NK-92 (cell line): Measurements from ENCODE around the gene UBAC2.

ENCODE experiments used
- DNase-seq: peaks from one replicate; lab custom pipeline; 2025; ENCODE audit not compliant: unreplicated experiment; lab: John Stamatoyannopoulos, UW

UBAC2 gene, protein sequence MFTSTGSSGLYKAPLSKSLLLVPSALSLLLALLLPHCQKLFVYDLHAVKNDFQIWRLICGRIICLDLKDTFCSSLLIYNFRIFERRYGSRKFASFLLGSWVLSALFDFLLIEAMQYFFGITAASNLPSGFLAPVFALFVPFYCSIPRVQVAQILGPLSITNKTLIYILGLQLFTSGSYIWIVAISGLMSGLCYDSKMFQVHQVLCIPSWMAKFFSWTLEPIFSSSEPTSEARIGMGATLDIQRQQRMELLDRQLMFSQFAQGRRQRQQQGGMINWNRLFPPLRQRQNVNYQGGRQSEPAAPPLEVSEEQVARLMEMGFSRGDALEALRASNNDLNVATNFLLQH

DNA sequence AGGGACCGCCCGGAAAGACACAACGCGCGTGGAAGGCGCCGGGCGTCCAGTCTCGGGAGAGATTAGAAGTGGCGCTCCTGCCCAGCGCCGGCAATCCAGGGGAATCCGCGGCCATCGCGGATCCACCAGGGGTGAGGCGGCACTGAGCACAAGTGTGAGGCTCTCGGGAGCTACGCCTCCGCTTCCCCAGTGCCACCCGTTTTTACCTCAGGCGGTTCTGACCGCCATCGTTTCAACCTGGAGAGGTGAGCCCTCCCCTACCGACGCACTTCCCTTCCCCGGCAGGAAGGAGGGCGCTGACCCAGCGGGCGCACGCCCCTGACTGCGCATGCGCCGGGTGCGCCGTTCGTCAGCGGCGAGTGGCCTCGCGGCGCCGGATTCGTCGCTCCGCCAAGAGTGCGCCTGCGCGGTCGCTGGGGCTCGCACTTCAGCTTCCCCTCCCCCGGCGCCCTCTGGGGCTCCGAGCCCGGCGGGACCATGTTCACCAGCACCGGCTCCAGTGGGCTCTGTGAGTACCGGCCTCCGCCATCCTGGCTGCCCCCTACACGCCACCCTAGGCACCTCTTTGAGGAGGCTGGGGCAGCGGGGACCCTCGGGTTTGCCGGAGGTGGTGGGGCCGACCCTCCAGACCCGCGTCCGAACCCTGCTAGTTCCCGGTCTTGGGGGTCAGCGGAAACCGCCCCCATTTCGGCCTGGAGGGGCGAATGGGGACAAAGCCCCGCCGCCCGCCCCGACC lies at the start of gene UBAC2:
UBAC2 (plus strand) TSS at position 423 of the 736 bp plus-strand sequence; CDS start at position 478, 55 bp downstream.
- peak; percentile 81 for DNase-seq

DNA sequence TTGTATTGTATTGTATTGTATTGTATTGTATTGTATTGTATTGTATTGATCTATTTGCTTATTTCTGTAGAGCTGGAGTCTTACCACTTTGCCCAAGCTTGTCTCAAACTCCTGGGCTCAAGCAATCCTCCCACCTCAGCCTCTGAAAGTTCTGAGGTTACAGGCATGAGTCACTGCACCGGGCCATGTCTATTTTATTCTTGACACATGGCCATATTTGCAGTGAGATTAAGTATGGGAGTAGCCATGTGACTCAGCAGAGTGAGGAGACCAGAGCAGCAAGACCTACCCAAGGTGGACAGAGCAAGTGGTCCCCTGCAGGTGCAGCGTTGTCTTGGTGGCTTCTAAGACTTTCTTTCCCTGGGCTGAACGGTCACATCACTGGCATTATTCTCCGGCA lies 49.1 kb upstream of the UBAC2 start:
- no peak for DNase-seq

DNA sequence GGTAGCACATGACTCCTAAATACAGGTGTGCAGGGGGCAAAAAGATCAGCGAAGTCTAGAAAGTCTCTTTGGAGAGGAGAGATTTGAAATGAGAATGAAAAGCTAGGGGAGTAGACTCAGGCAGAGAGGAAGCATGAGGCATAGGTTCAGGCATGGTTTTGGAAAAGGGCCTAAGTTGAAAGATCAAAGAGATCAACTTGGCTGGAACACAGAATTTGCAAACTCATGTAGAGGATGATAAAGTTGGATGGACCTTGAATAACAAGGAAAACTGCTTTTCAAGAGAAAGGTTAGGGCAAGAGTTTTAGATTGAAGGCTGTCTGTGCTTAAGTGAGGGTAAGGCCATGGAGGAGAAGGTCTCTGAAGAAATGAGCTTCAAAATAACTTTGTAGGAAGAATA lies 47.4 kb upstream of the UBAC2 start:
- no peak for DNase-seq

DNA sequence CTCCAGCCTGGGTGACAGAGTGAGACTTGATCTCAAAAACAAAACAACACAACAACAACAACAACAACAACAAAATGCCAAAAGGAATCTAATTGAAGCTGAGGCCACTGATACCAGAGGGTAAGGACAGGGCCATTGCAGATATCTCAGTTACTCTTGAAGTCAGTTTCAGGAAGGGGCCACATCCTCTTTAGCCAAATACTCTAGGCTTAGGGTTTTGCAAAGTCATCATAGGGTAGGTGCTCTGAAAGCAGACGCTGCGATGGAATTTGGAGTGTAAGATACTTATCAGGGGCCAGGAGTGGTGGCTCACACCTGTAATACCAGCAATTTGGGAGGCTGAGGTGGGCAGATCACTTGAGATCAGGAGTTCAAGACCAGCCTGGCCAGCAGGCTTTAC lies 46.6 kb upstream of the UBAC2 start:
- DNase-seq: no peak

DNA sequence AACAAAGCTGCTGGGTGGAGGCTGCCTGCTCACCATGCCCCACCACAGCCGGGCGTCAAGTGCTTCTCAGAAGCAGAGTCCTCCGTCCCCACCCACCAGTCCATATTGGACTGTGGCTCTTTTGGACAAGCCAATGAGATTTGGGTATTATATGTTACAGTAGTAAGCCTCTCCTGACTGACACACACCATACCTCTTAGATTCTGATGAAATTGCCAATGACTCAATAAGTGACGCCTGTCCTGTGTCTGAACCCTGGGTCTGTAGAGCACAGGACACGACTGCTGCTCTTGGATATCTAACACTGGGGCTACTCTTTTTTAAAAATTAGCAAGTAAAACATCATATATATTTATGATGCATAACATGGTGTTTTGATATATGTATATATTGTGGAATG lies 44.8 kb upstream of the UBAC2 start:
- no peak for DNase-seq

DNA sequence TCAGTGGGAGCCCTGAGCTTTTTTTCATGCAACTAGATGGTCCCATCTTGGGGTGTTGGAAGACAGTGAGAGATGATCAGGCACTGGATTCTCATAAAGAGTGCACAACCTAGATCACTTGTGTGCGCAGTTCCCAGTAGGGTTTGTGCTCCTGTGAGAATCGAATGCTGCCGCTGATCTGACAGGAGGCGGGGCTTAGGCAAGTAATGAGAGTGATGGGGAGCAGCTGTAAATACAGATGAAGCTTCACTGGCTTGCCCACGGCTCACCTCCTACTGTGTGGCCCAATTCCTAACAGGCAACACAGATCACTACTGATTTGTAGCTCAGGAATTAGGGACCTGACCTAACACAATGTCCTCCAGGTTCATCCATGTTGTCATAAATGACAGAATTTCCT lies 43.6 kb upstream of the UBAC2 start:
- no peak for DNase-seq

DNA sequence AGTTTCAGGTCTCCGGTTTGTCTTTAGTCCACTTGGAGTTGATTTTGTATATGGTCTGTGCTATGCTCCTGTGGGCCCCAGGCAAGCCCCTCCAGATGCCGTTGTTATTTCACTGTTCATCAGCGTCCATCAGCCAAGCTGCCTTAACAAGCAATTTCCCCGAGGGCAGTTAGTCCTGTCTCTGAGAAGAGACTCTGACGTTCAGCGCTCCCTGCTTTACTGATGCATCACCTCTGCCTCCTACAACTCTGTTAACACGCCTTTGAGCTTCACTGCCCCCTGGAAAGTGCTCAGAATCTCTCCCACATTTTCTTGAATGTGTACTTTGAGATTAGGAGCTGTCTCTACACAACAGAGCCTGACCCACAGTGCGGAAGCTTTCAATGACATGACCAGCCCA lies 41.8 kb upstream of the UBAC2 start:
- DNase-seq: no peak

DNA sequence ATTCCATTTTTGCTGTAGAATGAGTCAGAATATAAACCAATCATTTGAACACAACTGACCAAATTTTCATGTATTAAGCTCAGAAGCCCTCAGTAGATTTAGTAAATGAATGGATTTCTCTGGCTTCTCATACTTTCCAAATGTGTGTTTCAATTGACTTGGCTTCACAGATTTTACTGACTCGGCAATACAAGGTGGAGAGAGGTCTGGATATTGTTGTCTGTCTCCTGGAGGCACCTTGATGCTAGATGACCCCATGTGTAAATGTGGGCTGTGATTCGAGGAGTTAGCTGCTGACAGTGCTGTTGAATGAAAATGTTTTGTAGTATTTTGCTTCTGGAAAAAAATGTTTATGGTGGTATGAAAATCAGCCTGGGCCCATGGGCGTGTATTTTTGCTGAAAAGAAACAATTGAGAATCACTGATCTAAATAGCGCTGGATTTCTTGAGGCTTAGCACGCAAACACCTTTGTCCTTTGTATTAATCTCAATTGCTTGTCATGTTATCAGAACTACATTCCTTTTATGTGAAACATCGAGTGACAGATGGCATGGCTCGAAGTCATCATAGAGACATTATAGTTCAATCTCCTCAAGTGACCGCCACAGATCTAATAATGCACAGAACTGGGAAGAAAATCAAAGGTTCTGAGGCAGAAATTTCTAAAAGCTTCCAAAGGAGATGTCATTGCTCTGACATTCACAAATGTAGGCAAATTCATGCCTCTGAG lies 41.2 kb upstream of the UBAC2 start:
- no peak for DNase-seq

DNA sequence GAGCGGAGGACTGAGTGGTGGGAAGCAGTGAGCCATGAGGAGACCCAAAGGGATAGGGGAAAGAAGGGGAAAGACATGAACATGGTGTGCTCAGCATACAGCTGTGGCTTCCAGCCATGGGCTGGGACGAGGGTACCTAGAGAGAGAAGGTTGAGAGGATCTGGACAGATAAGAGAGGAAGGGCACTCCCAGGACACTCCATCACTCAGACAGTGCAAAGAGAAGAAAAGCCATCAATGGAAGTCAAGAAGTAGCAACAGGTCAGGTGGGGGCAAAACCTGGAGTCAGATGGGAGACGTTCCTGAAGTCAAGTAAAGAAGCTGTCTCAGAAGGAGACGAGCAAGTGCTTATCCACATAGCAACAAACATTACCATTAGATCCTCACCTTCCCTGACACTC lies 40.2 kb upstream of the UBAC2 start:
- DNase-seq: no peak

DNA sequence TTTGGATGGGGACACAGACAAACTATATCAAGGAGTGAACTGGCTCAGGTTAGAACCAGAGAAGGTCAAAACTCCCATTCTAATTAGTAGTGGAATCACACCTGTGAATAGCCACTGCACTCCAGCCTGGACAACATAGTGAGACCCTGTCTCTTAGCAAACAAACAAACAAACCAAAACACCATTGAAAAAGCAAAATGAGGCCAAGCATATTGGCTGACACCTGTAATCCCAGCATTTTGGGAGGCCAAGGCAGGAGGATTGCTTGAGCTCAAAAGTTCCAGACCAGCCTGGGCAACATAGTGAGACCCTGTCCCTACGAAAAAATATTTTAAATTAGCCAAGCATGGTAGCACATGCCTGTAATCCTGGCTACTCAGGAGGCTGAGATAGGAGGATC lies 39.1 kb upstream of the UBAC2 start:
- no peak for DNase-seq

DNA sequence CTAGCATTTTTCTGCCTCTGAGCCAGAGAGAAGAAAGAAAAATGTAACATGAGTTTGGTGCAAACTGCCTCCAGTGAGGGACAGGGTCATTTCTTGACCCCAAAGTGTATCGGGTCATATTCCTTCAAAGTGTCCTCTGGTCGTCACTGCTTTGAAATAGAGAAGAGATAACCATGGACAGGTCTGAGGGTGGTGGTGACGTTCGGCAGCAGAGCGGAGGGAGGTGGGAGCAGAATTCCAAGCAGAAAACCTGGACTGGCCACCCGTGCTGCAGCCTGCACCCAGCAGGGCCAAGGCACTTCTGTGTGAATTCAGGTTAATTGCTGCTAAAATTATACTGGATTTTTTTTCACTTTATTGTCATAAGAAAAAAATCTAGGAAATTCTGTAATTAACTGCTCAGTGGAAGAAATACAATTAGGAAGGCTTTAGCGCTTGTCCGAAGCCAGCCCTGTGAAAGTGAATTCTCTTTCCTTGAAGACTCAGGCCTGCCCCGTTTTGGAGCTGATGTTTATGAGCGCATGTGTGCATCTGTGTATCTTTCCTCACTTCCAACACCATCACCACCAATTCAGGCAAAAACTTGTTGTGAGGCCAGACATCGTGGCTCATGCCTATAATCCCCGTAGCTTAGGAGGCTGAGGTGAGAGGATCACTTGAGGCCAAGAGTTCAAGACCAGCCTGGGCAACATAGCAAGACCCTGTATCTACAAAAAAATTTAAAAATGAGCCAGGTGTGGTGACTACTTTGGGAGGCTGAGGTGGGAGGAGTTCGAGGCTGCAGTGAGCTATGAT lies 37.9 kb upstream of the UBAC2 start:
- no peak for DNase-seq

DNA sequence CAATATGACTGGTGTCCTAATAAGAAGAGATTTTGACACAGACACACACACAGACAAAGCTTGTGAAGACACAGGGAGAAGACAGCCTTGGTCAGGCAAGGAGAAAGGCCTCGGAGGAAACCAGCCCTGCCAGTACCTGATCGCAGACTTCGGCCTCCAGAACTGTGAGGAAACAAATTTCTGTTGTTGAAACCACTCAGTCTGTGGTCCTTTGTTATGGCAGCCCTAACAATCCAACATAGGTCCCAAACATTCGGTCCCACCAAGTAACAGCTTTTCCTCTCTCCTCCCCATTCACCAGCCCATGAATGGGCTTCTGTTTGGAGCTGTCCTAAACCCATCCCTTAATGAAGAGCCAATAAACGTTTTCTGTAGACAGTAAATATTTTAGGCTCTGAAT lies 36.4 kb upstream of the UBAC2 start:
- DNase-seq: no peak

DNA sequence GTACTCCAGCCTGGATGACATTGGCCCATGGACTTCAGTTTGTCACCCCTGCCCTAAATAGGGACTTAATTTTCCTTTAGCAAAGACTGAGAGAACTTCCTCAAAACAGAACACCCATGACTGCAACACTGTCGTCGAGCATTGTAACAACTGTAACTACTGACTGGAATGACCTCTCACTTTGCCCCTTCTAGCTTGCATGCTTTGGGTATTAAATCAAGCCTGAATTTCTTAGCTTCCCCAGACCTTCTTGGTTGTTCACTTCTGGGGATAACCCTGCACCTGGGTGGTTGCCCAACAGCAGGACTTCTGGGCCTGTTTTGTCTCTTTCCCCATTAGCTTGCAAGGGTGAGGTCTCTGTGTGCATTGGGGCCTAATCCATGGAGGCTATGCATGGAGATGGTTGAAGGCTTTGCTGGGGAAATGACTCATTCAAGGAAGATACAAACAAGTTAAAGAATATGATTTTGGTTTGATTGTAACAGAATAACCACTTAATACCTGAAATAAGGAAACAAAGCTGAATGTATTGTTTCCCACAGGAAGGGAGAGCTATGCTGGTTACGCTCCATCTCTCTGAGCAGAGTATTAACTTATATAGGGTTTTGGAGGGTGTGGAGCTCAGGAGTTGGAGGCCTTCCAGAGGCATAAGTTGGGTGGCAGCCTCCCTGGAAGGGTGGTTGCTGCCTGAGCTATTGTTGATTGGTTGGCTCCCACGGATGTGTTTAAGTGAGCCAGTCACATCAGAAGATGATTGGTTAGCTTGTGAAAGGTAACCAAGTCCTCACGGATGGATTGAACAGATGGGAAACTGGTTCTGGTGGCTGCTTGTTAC lies 34.7 kb upstream of the UBAC2 start:
- no peak for DNase-seq

DNA sequence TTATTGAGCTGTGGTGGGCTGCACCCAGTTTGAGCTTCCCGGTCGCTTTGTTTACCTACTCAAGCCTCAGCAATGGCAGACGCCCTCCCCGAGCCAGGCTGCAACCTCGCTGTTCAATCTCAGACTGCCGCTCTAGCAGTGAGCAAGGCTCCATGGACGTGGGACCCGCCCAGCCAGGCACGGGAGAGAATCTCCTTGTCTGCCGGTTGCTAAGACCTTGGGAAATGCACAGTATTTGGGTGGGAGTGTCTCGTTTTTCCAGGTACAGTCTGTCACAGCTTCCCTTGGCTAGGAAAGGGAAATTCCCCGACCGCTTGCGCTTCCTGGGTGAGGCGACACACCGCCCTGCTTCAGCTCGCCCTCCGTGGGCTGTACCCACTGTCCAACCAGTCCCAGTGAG lies 27.7 kb upstream of the UBAC2 start:
- no peak for DNase-seq

DNA sequence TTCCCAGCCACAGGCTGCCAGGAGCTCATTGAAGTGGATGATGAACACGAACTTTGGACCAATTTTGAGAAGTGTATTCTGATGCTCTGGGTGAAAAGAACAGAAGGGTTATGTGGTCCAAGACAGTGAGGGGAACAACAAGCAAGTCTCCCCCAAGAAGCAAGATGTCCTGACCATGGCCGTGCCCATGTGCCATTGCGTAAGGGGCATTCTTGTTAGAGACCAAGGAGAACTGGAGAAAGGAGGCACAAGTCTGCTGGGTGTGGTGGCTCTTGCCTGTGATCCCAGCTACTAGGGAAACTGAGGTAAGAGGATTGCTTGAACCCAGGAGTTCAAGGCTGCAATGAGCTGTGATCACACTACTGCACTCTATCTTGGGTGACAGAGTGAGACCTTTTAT lies 27.0 kb upstream of the UBAC2 start:
- DNase-seq: no peak

DNA sequence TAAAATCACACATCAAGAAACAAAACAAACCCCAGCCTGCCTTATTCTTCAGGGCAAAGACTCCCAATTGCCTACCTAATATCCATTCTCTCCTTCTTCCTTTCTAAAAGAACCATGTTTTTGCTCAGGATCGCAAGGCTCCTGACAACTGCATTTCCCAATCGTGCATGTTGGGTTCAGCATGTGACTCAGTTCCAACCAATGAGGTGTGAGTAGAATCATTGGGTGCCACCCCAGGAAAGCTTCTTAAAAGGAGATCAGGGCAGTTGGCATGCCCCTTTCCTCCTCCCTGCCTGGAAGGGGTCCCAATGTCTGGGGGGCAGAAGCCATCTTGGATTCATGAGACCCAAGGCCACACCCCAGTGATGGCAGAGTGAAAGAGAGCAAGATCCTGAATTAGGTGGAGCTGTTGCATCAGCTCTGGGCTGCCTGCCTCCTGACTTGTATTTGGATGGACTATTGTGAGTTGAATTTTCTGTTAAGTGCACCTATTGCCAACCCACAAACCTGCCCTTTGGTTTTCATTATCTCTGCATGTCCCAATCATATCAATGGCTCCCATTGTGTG lies 26.0 kb upstream of the UBAC2 start:
- no peak for DNase-seq

DNA sequence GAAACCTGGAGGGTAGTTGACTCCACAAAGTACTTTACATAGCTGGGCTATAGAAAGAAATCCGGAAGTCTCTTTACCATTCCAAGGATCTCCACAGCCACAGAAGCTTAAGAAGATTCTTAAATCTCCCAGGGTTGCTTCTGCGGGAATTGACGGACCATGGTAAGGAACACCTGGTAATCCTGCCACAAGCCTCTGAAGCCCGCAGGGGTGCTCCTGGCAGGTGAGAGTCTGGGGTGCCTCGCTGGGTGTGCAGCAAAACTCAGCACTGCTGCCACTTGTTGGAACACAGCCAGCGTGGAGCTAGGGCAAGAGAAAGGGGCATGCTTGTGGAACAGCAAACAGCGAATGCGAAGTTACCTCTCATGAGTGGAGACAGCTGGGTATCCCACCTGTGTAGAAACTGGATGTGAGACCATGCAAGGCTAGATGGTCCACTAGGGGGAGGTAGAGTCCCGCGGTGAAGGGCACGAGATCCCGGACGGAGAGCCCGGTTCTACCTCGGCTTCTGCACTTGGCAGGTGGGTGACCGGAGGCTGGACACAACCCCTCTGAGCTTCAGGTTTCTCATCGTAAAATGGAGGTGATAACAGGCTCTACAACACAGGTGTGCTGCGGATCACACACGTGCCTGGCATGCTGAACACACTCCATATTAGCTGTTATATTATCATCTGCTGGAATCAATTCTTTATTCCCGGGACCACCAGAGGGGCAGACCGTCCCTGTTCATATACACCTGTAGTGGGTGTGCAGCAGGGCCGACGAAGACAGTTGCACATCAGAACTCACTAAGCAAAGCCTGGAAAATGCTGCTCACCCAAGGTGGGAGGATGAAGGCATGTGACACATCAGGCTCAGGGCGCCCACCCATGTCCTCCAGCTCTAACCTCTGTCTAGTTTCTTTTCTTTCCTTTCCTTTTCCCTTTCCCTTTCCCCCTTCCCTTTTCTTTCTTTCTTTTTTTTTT lies 24.1 kb upstream of the UBAC2 start:
- DNase-seq: no peak

DNA sequence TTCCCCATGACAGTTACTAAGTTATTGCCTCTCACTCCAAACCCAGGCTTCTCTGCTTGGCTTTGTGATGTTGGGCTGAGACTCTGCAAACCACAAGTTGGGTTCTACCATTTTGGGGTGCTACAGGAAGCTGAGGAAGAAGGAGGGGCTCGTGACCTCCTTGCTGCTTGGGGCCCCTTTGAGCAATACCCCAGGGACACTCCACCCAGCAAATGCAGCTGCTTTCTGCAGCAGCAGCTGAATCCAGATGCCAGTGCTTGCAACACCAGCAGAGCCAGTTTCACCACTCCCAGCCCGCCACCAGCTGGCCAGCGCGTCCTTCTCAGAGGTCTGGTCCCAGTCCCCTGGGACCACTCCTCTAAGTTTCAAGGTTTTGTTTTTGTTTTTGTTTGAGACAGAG lies 22.0 kb upstream of the UBAC2 start:
- DNase-seq: no peak

DNA sequence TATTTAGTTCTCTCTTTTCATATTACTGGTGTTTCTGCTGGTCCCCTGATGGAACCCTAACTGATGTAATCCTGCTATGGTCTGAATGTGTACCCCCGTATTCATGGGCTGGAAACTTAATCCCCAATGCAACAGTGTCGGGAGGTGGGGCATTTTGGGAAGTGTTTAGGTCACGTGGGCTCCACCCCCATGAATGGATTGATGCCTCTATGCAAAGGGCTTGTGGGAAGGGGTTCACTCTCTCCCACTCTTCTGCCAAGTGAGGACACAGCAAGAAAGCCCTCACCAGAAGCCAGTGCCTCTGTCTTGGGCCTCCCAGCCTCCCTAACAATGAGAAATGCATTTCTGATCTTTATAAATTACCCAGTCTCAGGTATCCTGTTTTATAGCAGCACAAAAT lies 21.2 kb upstream of the UBAC2 start:
- no peak for DNase-seq
